HG03354 (cell line): ENCODE results near the gene MYLK.

Source experiments
- ATAC-seq: cut with Tn5 transposase; IDR thresholded peaks from one replicate; pipeline ENCODE4 v1.9.1; 2021; ENCODE audit warnings: mild to moderate bottlenecking; ENCODE audit not compliant: unreplicated experiment, poor library complexity, severe bottlenecking

Gene MYLK

DNA sequence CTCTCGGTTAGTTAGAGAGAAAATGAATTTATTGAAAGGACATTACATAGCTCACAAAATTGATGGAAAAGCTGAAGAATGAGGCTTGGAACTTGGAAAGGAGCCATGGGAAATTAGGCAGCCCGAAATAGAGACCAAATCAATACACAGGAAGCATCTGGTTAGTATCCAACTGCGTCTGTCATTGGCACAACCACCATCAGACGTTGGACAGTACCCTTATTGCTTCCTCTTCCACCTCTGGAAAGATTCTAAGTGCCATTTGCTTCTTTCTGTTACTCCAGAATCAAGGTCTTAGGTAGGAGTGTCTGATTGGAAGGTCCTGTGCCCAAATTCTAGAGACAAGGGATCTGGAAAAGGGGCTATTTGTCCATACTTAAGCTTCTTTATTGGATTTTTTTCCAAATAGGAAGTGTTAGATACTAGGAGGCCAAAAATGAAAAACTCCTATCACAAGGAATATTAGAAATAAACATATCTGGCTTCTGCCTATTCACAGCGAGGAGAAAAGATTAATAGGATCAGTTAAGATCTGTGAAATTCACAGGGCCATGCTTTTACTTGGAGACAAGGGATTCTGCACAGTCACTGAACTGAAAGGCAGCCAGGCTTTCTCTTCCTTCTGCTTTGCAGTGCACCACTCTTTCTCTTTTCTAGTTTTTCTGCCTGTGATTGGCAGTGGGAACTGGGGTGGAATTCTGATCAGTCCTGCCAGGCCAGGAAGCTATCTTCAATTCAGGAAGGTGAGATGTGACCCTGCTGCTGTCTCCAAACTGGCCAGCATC is 288.5 kb downstream of the MYLK start:
- no peak for ATAC-seq

DNA sequence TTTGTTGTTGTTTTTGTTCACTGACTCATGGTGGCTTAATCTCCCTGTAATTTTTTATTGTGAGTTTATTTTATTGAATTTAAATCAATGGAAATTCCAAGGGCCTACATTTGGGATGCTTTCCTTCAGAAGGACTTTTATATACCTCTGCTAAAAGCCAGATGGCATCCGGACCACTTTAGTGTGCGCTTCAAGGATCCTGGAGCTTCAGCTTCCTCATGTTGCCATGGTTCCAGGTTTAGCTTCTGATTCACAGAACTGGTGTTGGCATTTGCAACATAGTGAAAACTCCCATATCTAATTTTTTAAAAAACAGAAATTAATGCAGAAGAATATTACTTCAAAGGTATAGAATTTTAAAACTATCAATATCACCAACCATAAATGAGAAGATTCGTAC is 290.8 kb downstream of the MYLK start:
- ATAC-seq, result no peak

DNA sequence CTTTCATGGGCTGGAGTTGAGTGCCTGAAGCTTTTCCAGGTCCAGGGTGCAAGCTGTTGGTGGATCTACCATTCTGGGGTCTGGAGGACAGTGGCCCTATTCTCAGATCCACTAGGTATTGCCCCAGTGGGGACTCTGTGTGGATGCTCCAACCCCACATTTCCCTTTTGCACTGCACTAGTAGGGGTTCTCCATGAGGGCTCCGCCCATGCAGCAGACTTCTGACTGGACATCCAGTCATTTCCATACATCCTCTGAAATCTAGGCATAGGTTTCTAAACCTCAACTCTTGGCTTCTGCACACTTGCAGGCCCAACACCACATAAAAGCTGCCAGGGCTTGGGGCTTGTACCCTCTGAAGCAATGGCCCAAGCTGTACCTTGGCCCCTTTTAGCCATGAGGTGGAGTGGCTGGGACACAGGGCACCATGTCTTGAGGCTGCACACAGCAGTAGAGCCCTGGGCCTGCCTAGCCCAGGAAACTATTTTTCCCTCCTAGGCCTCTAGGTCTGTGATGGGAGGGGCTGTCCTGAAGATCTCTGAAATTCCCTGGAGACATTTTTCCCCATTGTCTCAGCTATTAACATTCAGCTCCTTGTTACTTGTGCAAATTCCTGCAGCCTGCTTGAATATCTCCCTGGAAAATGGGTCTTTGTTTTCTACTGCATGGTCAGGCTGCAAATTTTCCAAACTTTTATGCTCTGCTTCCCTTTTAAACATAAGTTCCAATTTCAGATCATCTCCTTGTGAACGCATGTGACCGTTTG is 293.3 kb downstream of the MYLK start:
- ATAC-seq, result no peak

DNA sequence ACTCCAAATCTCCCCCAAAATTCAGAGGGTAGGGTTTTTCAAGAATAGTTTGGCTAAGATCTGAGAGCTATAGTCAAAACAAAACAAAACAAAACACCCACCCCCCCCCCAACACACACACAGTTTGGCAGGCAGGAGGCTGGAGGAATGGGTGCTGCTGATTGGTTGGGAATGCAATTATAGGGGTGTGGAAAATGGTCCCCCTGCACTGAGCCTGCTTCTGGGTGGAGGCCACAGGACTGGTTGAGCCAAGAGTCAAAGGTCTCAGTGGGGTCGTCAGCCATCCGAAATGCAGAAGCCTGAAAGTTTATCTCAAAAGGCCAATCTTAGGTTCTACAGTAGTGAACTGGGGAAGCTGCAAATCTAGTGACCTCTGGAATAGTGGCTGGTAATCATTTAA is 296.7 kb downstream of the MYLK start:
- ATAC-seq, result no peak

DNA sequence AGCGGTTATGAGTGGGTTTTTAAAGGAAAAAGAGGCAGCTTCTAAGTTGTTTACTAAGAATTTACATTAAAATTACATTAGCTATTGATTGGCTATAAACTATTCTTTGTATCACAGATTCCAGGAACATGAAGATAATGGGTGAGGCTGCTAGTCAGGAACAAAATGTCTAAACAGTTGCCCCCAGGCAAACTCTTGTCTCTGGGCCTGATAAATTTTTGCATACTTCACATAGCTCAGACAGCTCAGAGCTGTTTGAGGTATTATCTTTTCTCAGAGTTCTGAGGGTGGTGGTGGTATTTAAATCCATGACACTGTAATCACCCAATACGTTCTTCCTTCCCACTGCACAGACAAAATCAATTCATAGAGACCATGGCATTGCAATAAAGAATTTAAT is 297.2 kb downstream of the MYLK start:
- no peak for ATAC-seq

DNA sequence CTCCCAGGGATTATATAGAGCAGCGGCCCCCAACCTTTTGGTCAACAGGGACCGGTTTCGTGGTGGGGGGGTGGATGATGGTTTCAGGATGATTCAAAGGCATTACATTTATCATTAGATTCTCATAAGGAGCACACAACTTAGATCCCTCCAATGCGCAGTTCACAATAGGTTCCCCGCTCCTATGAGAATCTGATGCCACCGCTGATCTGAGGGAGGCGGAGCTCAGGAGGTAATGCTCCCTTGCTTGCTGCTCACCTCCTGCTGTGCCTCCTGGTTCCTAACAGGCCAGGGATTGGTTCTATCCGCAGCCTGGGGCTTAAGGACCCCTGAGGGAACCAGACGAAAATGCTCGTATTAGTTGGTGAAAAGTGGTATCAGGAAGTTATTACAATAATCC is 298.0 kb downstream of the MYLK start:
- no peak for ATAC-seq

DNA sequence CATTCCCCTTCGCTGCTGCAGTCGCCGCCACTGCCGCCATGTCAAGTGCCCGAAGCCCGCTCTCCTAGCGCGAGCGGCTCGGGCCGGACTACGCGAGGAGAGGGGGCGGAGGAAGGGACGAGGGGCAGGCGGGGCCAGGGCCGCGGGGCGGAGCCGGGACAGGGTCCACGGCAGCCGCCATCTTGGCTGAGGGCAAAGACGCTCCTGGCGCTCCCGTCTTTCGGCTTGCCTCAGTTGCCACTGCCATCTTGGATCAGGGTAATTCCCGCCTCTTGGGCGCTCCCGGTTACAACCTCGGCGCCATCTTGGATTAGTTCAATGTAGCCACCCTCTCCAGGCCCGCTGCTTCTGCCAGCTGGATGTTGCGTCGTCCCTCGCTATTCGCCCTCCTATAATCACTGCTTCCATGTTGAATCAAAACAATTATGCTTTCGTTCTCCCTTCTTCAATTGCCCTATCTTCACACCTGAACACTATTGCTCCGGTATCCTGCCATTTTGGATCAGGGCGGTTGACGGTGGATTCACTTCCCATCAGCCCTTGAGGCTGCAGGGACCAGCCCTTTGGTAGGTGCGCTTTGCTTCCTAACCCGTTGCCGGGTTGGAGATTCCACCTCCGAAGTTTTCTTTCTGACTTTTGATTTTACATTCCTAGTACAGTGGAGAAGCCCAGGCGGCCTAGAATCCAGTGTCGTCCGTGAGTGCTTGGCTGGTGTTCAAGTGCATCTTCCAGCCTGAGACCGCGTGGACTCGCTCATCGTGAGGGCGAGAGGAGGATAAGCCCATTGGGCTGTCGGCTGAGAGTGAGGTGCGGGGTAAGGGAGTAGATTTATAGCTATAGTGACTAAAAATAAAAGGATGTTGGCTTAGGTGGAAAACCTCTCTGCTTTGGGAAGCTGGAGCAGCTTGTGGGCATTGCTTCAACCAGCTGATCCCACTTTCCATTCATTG is 298.9 kb downstream of the MYLK start, which contains the start of gene HACD2:
Gene HACD2, minus strand, starts transcription at position 66 of the 950 bp plus-strand sequence. Its CDS starts 26 bp downstream, at position 40.
- peak; percentile 94 for ATAC-seq

DNA sequence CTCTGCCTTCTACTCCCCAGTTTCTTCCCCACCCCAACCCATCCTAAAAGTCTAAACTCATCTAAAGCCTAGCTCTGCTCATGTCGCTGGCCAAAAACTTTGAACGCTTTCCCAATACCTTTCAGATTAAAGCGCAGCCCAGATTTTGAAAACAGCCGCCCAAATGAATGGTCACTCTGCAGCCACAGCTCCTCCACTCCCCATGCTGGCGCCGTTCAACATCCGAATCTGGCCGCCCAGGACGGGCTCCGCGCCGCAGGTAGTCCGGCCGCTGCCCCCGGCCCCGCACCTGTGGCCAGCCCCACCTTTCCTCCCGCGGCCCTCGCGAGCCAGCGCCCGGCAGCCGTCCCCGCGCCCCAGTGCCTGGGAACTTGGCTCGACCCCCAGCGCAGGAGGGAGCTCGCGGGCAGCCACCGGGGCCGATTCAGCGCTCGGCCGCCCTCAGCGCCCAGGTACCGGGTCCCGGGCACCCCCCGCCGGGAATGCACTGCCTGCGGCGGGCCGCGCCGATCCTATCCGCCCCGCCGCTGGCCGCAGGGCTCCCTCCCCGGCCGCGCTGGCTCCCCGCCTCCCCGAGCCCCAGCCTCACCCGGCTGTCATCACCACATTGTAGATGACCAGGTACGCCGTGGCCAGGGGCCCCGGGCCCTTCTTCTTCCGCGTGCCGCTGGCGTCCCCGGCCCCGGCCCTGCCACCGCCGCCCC is 299.7 kb downstream of the MYLK start:
- ATAC-seq, result peak; percentile 33

DNA sequence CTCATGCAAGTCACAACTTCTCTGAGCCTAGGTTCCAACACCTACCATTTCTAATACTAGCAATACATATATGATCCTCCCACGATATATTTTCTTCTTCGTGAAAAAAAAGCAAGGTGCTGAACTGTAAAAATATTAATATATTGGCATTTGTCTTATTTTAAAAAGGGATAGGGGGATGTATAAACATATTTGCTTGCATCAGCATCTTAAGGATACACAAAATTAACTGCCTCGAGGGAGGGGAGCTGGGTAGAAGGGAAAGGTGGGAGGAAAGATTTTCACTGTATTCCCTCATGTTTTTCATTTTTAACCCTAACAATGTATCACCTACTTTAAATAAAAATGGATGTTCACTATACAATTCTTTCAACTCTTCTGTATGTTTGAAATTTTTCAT is 300.6 kb downstream of the MYLK start:
- ATAC-seq, result no peak

DNA sequence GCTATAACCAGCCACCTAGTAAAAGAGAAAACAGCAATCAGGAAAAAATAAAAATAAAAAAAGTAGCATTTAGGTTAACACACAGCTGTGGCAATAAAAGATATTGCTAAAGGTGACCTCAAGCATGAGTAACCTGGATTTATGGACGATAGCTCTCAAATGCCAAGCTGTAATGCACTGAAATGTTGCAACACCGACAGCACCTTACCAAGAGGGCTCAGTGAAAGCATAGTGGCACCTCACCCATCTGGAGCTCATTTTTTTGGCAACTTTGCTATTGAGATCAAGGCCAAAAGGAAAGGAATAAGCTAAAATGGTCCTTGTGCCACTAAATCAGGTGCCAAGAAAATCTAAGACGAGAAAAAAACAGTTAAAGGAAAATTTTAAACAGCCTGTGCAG is 301.8 kb downstream of the MYLK start:
- ATAC-seq, result no peak

DNA sequence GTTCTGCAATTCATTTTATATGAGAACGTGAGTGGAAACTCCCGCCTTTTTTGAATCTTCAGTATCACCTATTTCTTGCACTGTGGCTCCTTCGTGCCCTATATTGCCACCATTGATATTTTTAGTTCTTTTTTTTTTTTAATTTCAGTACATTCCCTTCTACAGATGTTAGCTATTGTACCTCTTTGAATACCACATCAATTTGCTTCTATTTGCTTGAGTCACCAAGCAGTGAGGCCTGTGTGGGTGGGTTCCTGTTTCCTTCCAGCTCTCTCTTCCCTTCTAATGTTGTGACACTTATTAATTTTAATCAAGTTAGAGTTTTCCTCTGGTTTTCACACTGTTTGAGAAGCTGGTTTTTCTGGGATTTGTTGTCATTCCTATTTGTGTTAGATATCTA is 308.0 kb downstream of the MYLK start:
- no peak for ATAC-seq

DNA sequence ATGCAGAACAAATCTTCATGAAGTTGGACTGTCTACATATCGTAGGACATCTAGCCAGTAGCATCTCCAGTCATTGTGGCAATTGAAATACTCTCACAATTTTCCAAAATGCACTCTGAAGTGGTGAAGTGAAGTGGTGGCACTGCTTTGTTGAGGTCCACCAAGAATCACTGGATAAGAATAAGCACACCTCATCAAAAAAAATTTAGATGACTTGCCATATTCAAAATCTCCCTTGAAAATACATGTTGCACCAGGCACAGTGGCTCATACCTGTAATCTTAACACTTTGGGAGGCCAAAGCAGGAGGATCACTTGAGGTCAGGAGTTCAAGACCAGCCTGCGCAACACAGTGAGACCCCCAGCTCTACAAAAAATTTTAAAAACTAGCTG is 312.2 kb downstream of the MYLK start:
- no peak for ATAC-seq

DNA sequence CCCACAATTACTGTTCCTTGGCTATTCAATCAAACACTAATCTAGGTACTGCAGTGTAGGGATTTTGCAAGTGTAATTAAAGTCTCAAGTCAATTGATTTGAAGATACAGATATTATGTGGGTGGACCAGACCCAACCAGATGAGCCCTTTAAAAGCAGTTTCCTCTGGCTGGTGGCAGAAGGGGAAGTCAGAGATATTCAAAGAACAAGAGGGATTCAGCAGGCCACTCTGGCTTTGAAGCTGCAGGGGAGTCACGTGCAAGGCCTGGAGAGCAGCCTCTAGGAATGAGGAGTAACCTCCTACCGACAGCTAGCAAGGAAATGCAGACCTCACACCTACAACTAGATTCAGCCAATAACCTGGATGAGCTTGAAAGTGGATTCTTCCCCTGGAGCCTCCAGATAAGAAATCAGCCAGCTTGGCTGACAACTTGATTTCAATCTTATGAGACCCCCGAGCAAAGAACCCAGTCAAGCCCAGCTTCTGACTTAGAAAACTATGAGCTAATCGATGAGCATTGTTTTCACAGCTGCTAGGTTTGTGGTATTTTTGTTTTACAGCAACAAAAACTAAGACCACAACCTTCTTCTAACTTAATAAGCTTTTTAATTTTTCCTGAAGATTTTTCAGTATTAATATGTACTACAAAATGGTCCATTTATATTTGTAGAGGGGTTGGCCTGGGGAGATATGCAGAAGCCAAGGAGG is 312.7 kb downstream of the MYLK start:
- ATAC-seq, result no peak

DNA sequence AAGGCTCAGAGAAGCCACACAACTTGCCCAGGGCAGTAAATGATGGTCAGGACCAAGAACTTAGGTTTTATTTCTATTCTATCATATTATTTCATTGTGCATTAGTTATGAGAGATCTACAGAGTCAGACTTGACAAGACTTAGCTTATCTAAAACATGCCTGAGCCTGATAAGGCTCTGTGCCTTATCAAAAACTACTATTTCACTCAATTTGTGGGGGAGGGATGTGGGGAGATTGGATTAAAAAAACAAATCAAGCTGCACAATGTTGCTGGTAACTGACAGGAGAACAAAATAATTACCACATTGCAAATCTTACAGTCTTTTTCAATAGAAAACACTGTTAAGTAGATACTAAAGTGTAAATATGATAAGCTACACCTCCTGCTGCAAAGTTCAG is 315.3 kb downstream of the MYLK start:
- ATAC-seq, result no peak

DNA sequence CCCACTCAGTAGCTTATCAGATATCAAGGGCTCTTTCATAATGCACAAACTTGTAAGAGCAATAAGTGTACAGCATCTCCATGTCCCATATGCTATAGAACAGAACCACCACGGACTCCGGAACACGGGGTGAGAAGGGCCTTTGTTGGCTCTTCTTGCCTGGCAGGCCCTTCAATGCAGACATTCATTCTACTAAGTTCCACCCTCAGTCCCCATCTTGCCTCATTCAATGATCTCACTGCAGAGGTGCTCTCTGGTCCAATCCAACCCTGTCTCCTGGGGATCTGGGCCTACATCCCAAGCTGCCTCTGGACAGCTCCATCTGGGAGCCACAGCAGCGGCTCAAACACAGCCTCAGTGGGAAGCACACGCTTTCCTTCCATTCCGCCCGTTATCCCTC is 316.1 kb downstream of the MYLK start:
- ATAC-seq, result no peak

DNA sequence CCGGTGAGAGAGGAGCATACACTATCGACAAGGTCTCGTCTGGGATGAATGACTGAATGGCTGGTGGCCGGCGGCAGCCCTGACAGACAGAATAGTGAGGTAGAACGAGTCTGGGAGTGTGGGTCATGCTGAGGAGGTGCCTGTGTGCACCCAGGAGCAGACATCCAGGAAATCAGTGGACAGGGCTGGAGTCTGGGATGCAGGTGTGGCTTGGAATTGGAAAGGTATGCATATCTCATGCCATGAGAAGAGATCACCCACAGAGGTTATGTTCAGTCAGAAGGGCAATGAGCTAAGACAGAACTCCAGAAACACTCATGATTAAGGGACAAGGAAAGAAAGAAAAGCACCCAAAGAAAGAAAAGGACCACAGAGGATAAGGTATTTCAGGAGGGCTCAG is 320.1 kb downstream of the MYLK start:
- ATAC-seq, result no peak

DNA sequence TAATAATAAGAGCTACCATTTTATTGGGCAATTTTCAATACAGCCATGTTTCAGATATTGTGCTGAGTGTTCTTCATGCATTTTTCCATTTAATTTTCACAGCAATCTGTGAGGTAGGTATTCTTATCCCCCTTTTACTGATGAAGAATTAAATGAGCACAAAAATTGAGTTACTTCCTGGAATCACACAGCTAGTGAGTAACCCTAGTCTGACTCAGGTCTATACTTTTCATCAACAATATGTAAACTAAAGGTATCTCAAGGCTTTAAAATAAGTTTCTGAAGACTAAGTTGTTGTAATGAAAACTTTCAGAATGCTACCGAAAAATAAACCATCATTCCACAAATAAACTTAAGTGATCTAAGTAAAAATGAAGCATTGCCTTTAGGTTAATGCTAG is 321.6 kb downstream of the MYLK start:
- ATAC-seq, result no peak

DNA sequence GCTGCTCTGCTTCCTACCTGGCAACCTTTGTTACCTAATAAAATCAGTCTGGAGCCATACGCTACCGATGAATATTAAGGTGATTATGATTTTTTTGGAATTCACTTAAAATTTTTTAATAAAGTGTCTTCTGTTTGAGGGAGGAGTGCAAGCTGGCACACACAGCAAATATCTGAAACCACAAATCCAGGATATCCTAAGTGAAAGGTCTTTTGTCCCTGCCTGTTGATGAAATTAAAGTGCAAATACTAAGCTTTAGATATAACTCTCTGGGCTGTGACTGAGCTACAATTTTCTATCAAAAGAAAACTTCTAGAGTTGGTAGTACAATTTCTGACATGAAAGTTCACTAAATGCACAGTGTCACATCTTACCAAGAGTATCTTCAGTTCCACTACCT is 322.9 kb downstream of the MYLK start:
- no peak for ATAC-seq
